Esophagus squamous epithelium (tissue), 4 donors: ENCODE results near the gene GORASP1.

Experiments
- POLR2A ChIP-seq, 4 donors: fragments of 450-650 bp; IDR thresholded peaks; one replicate each; pipeline ENCODE4 v1.6.1; 2017; ENCODE audit warnings: antibody characterized with exemption in 4 of 4, mild to moderate bottlenecking in 4 of 4, moderate library complexity in 3 of 4
- TF ChIP-seq, protein P1 (sequence below), 6 experiments: fragments of 450-650 bp in 4 of 6; fragments of 200-600 bp in 2 of 6; sonication (generic) in 2 of 6; IDR thresholded peaks; one replicate each; pipeline ENCODE4 v1.5.1; 2016 to 2019; ENCODE audit warnings: antibody characterized with exemption in 6 of 6, mild to moderate bottlenecking in 4 of 6, moderate library complexity in 4 of 6

DNA sequence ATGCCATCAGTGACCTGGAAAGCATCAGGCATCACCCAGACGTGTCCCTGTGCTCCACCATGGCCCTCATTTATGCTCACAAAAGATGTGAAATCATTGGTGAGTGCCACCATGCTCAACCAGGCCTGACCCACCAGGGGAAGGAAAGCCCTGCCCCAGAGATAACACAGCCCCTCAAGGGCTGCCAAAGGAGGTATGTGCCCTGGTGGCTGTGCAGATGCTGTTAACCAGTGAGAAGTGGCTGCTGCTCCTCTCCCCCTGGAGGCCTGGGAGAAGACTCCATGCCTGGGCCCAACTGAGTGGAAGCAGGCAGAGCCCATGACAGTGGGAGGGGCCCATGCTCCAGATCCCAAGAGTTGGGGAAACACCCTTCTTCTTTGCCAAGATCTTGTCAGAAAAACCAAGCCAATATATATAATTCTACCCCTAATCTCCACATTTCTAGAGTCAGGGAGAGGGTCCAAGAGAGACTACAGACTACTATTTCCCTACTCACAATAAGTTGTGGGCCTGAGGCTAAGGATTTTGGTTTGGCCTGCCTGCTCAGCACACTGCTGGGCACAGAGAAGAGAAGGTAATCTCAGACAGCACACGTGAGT is 2.7 kb upstream of the GORASP1 start:
- no peak for TF ChIP-seq POLR2A (IDR thresholded peaks at IDR 0.05)
- TF ChIP-seq, protein P1, sequence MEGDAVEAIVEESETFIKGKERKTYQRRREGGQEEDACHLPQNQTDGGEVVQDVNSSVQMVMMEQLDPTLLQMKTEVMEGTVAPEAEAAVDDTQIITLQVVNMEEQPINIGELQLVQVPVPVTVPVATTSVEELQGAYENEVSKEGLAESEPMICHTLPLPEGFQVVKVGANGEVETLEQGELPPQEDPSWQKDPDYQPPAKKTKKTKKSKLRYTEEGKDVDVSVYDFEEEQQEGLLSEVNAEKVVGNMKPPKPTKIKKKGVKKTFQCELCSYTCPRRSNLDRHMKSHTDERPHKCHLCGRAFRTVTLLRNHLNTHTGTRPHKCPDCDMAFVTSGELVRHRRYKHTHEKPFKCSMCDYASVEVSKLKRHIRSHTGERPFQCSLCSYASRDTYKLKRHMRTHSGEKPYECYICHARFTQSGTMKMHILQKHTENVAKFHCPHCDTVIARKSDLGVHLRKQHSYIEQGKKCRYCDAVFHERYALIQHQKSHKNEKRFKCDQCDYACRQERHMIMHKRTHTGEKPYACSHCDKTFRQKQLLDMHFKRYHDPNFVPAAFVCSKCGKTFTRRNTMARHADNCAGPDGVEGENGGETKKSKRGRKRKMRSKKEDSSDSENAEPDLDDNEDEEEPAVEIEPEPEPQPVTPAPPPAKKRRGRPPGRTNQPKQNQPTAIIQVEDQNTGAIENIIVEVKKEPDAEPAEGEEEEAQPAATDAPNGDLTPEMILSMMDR (IDR thresholded peaks at IDR 0.05): no peak
